ENCODE data around the gene NR1I2. TPM values are rescaled to one million over a fixed set of nuclear protein-coding genes. Genes with fewer than 3 reads are reported as not detected.

NR1I2 gene
- total and polyA plus RNA-seq, 5 experiments from 2014 or later, result 0.17 to 0.91 (median 0.42) TPM

DNA sequence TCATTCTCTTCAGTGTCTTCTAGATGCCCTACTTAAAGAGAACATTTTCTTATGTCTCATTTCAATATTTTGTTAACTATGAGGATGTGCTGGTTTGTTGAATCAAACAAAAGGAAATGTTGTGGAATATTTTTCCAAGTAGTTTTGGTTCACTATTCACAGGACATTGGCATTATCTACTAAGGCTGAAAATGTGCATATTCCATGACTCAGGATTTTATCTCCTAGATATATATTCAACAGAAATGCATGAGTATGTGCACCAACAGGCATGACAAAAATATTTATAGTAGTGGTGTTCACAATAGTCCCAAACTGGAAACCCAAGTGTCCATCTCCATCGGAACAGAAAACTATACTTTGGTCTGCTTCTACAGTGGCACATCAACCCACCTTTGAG, 16.7 kb upstream of the NR1I2 start:
- Mint-ChIP-seq H3K4me3 (no peak overlapping the region), H3K36me3 (peaks cover 0 to 10% (median 0%) of the 10 kb centered on the region in 3 donors), H3K4me1 (no peaks in the 10 kb centered on the region), H3K9me3 (peaks cover 0 to 22% (median 7%) of the 10 kb centered on the region in 9 donors), H3K27ac (no peak overlapping the region), H3K27me3 (peaks cover 3 to 21% (median 12%) of the 10 kb centered on the region in 5 donors)
- POLR2A ChIA-PET, result no interaction called here
- DNase-seq (no peak), ATAC-seq (no peak)

DNA sequence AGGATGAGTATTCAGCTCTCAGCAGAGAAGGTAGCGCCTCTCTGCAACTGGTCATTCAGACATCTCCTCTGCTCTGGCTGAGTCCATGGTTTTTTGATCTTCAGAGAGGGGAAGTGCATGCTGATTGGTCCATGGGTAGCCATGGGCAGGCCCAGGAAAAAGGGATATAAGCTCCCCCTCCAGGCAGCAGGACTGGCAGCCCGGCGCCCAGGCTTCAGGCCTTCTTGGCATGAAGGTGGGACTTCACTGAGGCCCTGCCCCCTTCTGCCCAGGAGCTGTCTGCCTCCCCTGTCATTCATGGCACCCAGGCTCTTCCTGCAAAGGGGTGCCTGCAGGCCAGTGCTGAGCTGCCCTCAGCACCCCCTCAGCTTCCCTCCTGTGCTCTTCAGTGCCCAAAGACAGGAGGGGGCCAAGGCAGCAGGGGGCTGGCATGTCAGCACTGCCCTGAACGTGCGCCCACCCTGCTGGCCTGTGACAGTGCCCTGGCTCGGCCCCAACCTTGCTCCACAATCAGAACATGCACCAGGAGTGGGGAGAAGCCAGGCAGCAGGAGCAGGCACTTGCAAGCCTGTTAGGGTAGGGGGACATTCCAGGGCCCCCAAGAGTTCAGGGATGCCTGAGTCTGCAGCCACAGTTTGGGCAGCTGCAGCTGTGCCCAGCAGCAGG, 13.8 kb upstream of the NR1I2 start:
- no peak for ATAC-seq
- Mint-ChIP-seq H3K4me1 (no peaks in the 10 kb centered on the region), H3K27me3 (peaks cover 0 to 9% (median 5%) of the 10 kb centered on the region in 5 donors), H3K27ac (no peak overlapping the region), H3K4me3 (no peak overlapping the region), H3K36me3 (no peaks in the 10 kb centered on the region), H3K9me3 (no peaks in the 10 kb centered on the region)
- POLR2A ChIA-PET, result interaction anchor here (0.6 kb wide), 1 partner anchor 439 kb away, joined by 3 read pairs; no protein-coding TSS in a partner anchor
- no peak for DNase-seq

DNA sequence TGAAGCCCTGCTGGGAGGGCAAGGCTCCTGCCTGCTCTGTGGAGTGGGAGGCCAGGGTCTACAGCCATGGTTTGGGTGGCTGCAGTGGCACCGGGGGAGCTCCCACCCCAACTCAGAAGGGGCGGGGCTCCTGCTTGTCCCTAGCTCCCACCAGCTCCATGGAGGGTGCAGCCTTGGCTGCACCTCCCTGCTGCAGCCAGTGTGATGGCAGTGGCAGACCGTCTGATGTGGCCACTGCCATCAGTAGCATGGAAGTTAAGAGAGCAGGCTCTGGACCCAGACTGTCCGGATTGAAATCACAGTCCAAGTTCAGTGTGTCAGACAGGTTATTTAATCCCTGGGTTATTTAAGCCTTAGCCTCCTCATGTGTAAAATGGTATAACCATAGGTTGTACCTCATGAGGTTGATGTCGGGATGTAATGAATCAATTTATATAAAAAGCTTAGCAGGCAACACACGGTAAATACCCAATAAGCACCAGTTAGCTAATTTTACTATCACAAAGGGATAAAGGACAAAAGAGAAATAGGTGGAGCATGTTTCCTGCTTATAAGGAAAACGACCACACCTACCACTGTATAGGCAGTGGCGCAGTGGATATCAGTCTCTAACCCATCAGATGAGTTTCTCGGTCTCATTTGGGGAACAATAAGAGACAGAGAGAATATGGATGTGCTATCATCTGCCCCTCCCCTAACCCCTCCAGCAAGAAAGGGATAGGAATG, 13.1 kb upstream of the NR1I2 start:
- ATAC-seq (no peak), DNase-seq (no peak)
- POLR2A ChIA-PET, result no interaction called here
- Mint-ChIP-seq H3K9me3 (no peaks in the 10 kb centered on the region), H3K4me3 (no peak overlapping the region), H3K36me3 (no peaks in the 10 kb centered on the region), H3K4me1 (no peaks in the 10 kb centered on the region), H3K27ac (no peak overlapping the region), H3K27me3 (peaks cover 0 to 9% (median 3%) of the 10 kb centered on the region in 5 donors)

DNA sequence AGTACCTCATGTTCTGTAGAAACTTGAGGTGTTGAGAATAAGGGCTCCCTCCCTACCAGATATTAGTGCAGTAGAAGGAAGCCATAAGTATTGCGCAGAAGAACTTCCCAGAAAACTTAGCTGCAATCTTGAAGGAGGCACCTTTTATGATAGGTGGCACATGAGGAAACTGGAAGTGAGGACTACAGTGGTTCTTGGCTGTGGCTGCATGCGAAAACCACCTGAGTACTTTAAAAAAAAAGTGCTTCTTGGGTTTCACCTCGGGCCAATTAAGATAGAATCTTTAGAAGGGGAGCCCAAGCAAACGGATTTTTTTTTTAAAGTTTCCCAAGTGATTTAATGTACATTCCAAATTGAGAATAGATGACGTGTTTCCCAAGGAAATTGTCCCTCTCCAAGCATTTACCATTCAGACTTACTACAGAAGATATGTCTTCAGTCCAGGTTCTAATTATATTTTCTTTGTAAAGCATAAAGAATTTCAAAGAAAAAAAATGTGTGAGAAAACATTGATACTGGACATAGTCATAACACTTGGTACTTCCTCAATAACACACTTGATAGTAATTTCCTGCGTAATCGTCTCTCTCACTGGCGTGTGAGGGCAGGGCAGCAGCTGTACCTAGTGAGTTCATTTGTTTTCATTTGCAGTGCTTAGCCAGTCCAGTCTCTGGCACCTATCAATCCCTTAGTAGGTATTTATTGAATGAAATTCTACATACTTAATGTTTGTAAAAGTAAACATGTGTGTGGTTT, 12.3 kb upstream of the NR1I2 start:
- Mint-ChIP-seq H3K4me3 (no peak overlapping the region), H3K27me3 (peaks cover 0 to 9% (median 3%) of the 10 kb centered on the region in 5 donors), H3K9me3 (peaks cover 0 to 4% (median 0%) of the 10 kb centered on the region in 9 donors), H3K27ac (no peak overlapping the region), H3K36me3 (no peaks in the 10 kb centered on the region), H3K4me1 (no peaks in the 10 kb centered on the region)
- POLR2A ChIA-PET, result no interaction called here
- no peak for DNase-seq
- no peak for ATAC-seq

DNA sequence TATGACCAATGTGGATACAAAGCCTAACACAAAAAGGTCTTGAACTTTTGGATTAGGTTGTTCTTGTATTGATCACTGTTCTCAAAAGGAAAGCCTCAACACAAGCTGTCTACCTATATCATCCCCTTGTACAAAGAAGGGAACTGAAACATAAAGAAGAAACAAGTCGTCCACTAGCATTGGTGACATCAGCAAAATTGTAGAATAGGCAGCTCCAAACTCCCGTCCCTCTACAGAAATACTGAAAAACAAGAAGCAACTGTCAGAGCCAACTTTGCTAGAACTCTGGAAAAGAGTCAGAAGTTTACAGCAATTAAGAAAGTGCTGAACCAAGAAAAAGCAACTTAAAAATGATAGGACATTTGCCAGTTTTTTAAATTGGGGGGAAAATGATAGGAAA, 7.5 kb upstream of the NR1I2 start:
- peaks cover 0 to 24% (median 10%) of the 10 kb centered on the region in 9 donors for H3K9me3 Mint-ChIP-seq
- peaks cover 0 to 10% (median 0%) of the 10 kb centered on the region in 3 donors for H3K36me3 Mint-ChIP-seq
- POLR2A ChIA-PET, result no interaction called here
- ATAC-seq (no peak), DNase-seq (no peak)
- no peak overlapping the region for H3K27ac Mint-ChIP-seq
- H3K27me3 Mint-ChIP-seq, result no peaks in the 10 kb centered on the region
- no peaks in the 10 kb centered on the region for H3K4me1 Mint-ChIP-seq
- no peak overlapping the region for H3K4me3 Mint-ChIP-seq

DNA sequence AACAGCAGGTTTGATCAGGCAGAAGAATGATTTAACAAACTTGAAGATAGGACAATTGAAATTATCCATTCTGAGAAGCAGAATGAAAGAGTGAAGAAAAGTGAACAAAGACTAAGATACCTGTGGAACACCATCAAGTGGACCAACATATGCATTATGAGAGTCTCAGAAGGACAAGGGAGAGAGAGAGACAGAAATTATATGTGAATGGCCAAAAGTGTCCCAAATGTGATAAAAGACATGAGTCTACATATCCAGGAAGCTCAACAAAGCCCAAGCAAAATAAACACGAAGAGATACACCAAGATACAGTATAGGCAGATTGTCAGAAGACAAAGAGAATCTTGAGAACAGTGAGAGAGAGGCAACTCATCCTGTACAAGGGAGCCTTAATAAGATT, 5.6 kb upstream of the NR1I2 start:
- H3K36me3 Mint-ChIP-seq, result peaks cover 0 to 10% (median 0%) of the 10 kb centered on the region in 3 donors
- no peaks in the 10 kb centered on the region for H3K27me3 Mint-ChIP-seq
- DNase-seq (no peak), ATAC-seq (no peak)
- H3K4me3 Mint-ChIP-seq, result no peak overlapping the region
- H3K27ac Mint-ChIP-seq, result no peak overlapping the region
- H3K4me1 Mint-ChIP-seq, result peaks cover 3 to 10% (median 7%) of the 10 kb centered on the region in 4 donors
- POLR2A ChIA-PET, result no interaction called here
- peaks cover 0 to 24% (median 10%) of the 10 kb centered on the region in 9 donors for H3K9me3 Mint-ChIP-seq

DNA sequence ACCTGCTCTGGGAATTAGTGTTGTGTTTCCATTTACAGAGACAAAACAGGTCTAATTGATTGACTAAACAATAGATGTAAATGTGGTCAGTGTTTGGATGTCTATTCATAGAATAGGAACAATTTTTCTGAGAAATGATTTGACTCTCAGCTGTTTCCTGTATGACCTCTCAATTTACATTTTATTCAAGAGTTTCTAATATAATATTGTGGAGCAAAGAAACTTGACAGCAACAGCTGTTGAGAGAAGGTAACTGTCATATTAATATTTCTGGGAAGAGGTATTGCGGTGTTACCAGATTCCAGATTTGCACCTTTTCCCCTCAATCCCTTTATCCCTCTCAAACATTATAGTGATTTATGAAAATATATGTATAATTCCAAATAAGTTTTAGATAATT, 3.7 kb upstream of the NR1I2 start:
- H3K4me1 Mint-ChIP-seq, result peaks cover 4 to 10% (median 7%) of the 10 kb centered on the region in 4 donors
- no peak overlapping the region for H3K27ac Mint-ChIP-seq
- no peak for DNase-seq
- POLR2A ChIA-PET, result no interaction called here
- H3K36me3 Mint-ChIP-seq, result peaks cover 0 to 10% (median 0%) of the 10 kb centered on the region in 3 donors
- H3K4me3 Mint-ChIP-seq, result no peak overlapping the region
- H3K27me3 Mint-ChIP-seq, result no peaks in the 10 kb centered on the region
- peaks cover 0 to 24% (median 10%) of the 10 kb centered on the region in 9 donors for H3K9me3 Mint-ChIP-seq
- no peak for ATAC-seq

DNA sequence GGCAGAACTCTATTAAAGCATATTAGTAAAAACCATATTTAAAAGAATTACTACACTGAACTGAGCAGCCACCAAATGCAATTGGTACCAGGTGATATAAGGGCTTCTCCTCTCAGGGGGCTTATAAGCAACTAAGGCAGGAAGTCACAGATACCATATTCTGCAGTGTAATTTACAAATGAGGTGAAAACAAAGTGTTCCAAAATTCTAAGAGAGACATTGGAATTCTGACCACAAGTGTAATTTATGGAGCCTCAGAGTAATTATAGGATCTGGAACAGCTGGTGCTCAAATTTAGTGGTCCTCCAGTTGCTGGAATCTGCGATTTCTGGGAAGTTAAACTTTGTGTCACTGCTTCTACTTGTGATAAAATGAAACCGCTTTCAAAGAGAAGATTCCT, 3.1 kb upstream of the NR1I2 start:
- H3K4me1 Mint-ChIP-seq, result peaks cover 4 to 10% (median 7%) of the 10 kb centered on the region in 4 donors
- DNase-seq, result no peak
- H3K9me3 Mint-ChIP-seq, result peaks cover 0 to 24% (median 10%) of the 10 kb centered on the region in 9 donors
- no peak for ATAC-seq
- no peak overlapping the region for H3K27ac Mint-ChIP-seq
- no peaks in the 10 kb centered on the region for H3K27me3 Mint-ChIP-seq
- POLR2A ChIA-PET, result no interaction called here
- H3K4me3 Mint-ChIP-seq, result no peak overlapping the region
- peaks cover 0 to 10% (median 0%) of the 10 kb centered on the region in 3 donors for H3K36me3 Mint-ChIP-seq

DNA sequence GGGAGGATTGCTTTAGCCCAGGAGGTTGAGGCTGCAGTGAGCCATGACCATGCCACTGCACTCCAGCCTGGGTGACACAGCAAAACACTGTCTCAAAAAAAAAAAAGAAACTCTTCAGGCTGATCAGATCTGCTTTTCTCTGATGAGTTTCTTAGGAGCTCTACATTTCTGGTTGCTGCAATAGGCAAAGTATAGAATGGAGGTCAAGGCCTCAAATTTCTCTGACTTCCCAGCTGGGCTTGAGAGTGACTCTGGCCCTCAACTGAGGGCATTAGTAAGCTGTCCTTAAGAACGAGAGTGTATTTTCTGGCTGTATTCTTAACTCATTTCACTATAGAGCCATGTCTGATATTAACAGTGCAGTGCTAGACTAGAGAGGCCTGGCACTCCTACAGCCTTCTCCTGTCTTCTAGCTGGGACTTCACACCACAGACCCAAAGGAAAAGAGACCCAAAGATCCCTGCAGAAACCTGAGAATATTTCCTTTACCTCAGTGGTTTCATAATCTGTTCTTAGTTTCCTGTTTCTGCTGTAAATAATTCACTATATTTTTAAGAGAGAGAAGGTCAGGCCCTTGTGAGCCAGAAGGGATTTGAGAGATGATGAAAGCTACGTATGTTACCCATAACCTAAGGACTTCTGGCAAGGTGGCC, 2.0 kb upstream of the NR1I2 start:
- Mint-ChIP-seq H3K4me1 (peaks cover 4 to 10% (median 7%) of the 10 kb centered on the region in 4 donors), H3K27me3 (no peaks in the 10 kb centered on the region), H3K36me3 (peaks cover 0 to 10% (median 0%) of the 10 kb centered on the region in 3 donors), H3K9me3 (peaks cover 0 to 17% (median 10%) of the 10 kb centered on the region in 9 donors), H3K4me3 (no peak overlapping the region), H3K27ac (peak overlapping the region in 4 of 10 donors; percentile 15 to 77 (median 53))
- POLR2A ChIA-PET, result no interaction called here
- DNase-seq (no peak), ATAC-seq (no peak)

DNA sequence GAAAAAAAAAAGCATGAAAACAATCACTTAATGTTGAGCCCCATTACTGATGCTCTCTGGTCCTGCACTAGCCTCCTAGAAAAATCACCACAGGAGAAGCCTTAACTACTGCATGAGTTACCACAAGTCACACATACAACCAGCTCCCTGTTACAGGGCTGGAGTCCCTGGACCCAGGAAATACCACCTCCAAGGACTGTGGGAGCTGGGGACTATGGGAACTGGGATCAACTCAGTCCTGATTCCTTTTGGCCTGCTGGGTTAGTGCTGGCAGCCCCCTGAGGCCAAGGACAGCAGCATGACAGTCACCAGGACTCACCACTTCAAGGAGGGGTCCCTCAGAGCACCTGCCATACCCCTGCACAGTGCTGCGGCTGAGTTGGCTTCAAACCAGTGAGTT, 559 bp downstream of the NR1I2 start:
- POLR2A ChIA-PET, result no interaction called here
- Mint-ChIP-seq H3K9me3 (no peaks in the 10 kb centered on the region), H3K4me3 (no peak overlapping the region), H3K36me3 (no peaks in the 10 kb centered on the region), H3K4me1 (peaks cover 4 to 10% (median 7%) of the 10 kb centered on the region in 4 donors), H3K27ac (peak overlapping the region in 1 of 10 donors; percentile 47), H3K27me3 (no peaks in the 10 kb centered on the region)
- ATAC-seq (no peak), DNase-seq (no peak)

DNA sequence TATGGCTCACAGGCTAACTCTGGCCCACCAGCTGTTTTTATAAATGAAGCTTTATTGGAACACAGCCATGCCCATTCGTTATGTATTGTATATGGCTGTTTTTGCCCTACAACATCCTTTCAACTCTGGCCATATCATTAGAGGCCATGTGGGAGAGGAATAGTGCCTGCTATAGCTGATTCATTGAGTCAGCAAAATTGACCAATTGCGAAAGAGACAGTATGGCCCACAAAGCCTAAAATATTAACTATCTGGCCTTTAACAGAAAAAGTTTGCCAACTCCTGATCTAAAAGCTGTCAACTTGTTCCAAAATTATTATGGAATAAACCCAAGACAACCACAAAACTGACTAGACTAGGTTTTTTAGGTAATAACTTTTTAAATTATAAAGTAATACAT, 1.4 kb downstream of the NR1I2 start:
- ATAC-seq (no peak), DNase-seq (no peak)
- Mint-ChIP-seq H3K27me3 (no peaks in the 10 kb centered on the region), H3K9me3 (no peaks in the 10 kb centered on the region), H3K36me3 (no peaks in the 10 kb centered on the region), H3K27ac (no peak overlapping the region), H3K4me3 (no peak overlapping the region), H3K4me1 (peaks cover 4 to 10% (median 7%) of the 10 kb centered on the region in 4 donors)
- POLR2A ChIA-PET, result no interaction called here

DNA sequence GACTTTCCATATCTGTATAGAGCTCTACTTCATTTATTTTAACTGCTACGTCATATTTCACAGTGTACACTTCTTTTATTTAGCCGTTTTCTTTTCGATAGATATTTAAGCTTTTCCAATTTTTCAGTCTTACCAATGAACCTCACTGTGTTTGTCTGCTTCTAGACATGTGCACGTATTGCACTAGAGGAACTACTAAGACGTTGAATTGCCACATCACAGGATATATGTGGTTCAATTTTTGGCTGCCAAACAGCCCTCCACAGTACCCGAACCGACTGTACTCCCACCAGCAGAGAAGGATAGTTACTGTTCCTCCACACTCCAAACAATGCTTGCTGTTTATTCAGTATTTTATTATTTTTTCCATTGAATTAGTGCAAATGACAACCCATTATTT, 2.0 kb downstream of the NR1I2 start:
- ATAC-seq (no peak), DNase-seq (no peak)
- POLR2A ChIA-PET, result no interaction called here
- Mint-ChIP-seq H3K27ac (no peak overlapping the region), H3K27me3 (no peaks in the 10 kb centered on the region), H3K4me1 (peaks cover 4 to 10% (median 7%) of the 10 kb centered on the region in 4 donors), H3K36me3 (no peaks in the 10 kb centered on the region), H3K9me3 (no peaks in the 10 kb centered on the region), H3K4me3 (no peak overlapping the region)

Measured in naive thymus-derived CD8-positive, alpha-beta T cell (primary cell).